ENCODE measurements around the gene DOCK4.

Gene DOCK4

DNA sequence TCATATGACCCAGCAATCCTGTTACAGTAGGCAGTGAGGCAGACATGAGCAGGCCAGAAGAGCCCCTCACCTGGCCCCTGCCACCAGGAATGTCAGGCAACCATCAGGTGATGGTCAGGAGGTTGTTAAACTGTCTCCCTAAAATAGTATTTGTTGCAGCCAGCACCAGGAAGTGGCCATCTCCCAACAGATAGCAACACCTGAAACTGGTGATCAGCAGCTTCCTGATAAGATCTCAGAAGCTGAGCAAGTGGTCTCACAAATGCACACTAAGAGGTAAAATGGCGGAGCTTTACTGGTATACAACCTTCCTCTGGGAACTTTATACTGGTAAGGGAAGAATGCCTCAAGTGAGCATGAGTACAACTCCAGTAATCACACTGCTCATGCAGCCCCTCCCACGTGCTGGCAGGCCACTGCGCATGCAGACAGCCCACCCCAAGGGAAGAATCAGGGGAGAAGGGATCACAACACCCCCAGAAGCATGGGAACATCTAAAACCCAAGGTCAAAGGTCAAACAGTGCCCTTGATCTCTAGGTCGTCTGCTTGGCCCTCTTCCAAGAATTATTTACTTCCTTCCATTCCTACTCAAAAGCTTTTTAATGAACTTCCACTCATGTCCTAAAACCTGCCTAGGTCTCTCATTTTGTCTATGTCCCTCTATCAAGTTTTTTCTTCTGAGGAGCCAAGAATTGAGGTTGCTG, 133.5 kb downstream of the DOCK4 start:
- in situ Hi-C loops (cut with HindIII; ENCODE audit: low pct_unique_long_range_greater_than_20kb, low sequenced_read_pairs) = no loop called here
- DNase-seq (ENCODE audit: low read depth in 1 of 2, low spot score in 1 of 2) = no peak
- TF ChIP-seq JUND (IDR thresholded peaks at IDR 0.05; ENCODE audit: low read depth) = no peak

DNA sequence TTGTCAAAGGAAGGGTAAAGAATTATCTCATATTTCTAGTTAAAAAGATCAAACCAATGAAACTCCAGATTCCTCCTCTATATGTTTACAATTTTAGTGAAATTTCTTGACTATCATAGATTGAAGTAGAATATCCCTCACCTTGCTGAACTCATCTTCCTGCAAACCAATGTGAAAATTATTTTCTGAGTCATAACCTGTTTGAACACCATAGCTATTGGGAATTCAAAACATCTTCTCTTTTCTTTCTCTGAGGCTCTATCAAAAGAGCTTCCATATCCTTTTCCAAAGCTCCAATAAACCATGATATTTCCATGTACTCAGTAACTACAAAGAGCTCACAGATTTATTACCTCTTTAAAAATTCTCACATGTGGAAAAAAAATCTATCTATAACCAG, 134.3 kb downstream of the DOCK4 start:
- in situ Hi-C loops (cut with HindIII; ENCODE audit: low pct_unique_long_range_greater_than_20kb, low sequenced_read_pairs) = no loop called here
- no peak for TF ChIP-seq JUND (IDR thresholded peaks at IDR 0.05; ENCODE audit: low read depth)
- DNase-seq (ENCODE audit: low read depth in 1 of 2, low spot score in 1 of 2) = no peak

DNA sequence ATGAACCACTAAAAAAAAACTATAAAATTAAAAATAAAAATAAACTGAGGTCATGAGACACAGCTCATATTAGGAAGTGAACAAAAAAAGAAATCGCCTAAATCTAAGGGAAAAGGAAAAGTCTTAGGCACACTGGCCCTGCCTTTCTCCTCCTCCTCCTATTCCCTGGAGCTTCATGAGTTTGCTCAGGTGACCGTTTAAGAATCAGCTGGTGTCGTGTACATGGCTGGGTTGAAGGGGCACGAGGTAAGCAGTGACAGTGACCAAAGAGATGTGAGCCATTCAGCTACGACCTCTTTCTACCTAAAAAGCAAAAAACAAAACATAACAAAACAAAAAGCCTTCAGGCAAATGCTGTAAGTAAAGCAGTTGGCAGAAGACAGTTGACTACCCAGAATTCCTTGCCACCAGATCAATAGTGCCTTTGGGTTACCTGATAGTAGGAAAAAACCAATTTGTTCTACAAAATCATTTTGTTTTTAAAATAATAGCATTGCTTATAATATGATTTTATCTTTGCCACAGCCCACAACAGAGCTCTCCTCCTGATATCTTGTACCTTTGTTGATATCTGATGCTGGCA, 135.4 kb downstream of the DOCK4 start:
- in situ Hi-C loops (cut with HindIII; ENCODE audit: low pct_unique_long_range_greater_than_20kb, low sequenced_read_pairs) = no loop called here
- no peak for TF ChIP-seq JUND (IDR thresholded peaks at IDR 0.05; ENCODE audit: low read depth)
- no peak for DNase-seq (ENCODE audit: low read depth in 1 of 2, low spot score in 1 of 2)

DNA sequence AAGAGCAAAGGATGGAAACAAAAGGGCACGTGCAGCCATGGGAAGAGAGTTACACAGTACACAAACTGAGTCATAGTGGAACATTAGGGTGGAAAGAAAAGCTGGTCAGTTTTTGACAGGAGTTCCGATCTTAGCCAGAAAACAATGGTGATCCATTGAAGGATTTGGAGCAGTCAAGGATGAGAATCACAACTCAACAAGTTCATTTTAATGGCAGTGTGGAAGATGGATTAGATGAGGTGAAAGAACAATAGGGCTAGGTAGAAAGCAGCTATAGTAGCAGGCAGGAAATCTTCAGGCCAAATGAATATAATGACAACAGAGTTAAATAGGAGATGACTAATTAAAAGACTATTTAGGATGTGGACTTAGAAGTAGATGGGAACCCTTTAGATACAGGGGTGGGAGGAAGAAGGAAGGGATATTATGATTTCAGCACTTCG, 136.3 kb downstream of the DOCK4 start:
- no peak for TF ChIP-seq JUND (IDR thresholded peaks at IDR 0.05; ENCODE audit: low read depth)
- in situ Hi-C loops (cut with HindIII; ENCODE audit: low pct_unique_long_range_greater_than_20kb, low sequenced_read_pairs) = no loop called here
- no peak for DNase-seq (ENCODE audit: low read depth in 1 of 2, low spot score in 1 of 2)

DNA sequence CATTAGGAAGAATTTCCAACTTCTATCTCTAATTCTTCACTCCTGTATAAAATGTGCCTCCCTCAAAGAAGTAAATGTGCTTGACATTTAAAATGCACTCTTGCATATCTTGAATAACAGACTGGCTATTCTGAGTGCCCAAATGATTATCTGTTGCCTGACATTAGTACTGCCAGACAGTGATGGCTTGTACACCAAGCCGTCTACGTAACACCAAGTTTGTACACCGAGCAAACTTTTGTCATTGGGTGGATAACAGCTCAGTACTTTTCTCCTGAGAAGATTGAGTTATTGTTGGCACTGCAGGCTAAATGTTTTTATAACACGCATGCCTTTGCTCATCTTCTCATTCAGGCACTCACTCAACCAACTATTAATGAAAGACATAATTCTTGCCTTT, 137.2 kb downstream of the DOCK4 start:
- DNase-seq (ENCODE audit: low read depth in 1 of 2, low spot score in 1 of 2) = no peak
- no peak for TF ChIP-seq JUND (IDR thresholded peaks at IDR 0.05; ENCODE audit: low read depth)
- in situ Hi-C loops (cut with HindIII; ENCODE audit: low pct_unique_long_range_greater_than_20kb, low sequenced_read_pairs) = no loop called here

DNA sequence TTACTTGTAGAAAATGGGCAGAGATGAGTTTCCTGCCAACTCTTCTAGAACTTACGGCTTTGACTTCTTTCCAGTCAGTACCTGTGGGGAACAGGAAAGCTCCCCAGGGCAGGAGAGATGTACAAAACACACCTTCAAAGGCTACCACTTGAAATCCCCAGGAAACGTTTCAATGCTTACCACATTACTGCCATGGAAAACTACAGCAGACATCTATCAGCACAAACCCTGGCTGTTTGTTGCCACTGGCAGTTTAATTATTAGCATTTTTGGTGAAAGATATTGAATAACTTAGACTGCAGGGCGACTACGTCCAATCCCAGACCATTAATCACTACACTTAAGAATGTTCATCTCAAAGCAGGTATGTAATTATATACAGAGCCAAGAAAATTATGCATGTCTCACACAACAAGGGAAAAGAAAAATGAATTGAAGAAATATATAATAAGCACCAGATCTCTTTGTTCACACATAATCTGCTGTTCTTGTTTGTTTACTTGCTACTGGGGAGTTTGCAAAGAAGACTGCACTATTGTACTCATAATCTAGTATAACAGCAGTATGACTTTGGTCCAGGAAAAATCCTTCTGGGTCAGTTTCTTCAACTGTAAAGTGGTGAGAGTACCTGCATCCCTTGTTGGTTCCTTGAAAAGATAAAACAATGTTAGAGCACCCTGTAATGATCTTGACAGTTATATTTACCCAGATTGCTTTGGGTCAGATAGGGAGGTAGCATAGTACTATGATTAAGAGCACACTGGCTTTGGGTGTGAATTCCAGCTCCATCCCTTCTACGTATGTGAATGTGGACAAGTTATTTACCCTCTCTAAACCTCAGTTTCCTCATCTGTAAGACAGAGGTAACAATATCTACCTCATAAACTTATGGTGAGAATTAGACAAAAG, 138.3 kb downstream of the DOCK4 start:
- TF ChIP-seq JUND (IDR thresholded peaks at IDR 0.05; ENCODE audit: low read depth) = no peak
- in situ Hi-C loops (cut with HindIII; ENCODE audit: low pct_unique_long_range_greater_than_20kb, low sequenced_read_pairs) = no loop called here
- DNase-seq (ENCODE audit: low read depth in 1 of 2, low spot score in 1 of 2) = no peak

DNA sequence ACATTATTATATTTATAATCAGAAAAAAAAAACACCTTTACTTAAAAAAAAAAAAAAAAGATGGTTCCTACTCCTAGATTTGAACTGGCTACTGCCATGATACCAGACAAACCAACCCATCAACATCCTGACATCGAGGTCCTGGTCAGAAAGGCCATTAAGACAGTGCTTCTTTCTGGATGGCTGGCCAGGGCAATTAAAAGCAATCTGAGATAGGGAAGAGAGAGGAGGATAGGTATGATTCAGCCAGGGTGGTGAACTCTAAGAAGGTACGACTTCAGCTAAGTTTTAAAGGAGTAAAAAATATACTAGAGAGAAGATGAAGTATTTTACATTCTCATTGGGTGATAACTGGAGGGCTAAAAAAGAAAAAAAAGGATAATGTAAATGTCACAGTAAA, 139.0 kb downstream of the DOCK4 start:
- DNase-seq (ENCODE audit: low read depth in 1 of 2, low spot score in 1 of 2) = no peak
- in situ Hi-C loops (cut with HindIII; ENCODE audit: low pct_unique_long_range_greater_than_20kb, low sequenced_read_pairs) = no loop called here
- TF ChIP-seq JUND (IDR thresholded peaks at IDR 0.05; ENCODE audit: low read depth) = no peak

DNA sequence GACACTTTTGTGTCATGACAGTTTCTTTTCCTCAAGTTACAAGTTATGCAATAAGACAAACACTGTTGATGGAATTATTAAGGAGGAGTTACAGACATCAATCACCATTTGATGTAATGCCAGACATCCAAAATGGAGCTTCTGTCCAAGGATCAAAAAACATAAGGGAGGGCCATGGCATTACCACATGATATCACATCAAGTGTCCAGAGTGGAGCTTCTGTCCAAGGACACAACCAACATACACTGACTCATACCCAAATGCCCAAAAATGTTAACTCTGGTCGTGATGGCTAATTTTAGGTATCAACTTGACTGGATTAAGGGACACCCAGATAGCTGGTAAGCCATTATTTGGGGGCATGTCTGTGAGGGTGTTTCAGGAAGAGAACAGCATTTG, 140.4 kb downstream of the DOCK4 start:
- no peak for TF ChIP-seq JUND (IDR thresholded peaks at IDR 0.05; ENCODE audit: low read depth)
- no peak for DNase-seq (ENCODE audit: low read depth in 1 of 2, low spot score in 1 of 2)
- in situ Hi-C loops (cut with HindIII; ENCODE audit: low pct_unique_long_range_greater_than_20kb, low sequenced_read_pairs) = no loop called here

DNA sequence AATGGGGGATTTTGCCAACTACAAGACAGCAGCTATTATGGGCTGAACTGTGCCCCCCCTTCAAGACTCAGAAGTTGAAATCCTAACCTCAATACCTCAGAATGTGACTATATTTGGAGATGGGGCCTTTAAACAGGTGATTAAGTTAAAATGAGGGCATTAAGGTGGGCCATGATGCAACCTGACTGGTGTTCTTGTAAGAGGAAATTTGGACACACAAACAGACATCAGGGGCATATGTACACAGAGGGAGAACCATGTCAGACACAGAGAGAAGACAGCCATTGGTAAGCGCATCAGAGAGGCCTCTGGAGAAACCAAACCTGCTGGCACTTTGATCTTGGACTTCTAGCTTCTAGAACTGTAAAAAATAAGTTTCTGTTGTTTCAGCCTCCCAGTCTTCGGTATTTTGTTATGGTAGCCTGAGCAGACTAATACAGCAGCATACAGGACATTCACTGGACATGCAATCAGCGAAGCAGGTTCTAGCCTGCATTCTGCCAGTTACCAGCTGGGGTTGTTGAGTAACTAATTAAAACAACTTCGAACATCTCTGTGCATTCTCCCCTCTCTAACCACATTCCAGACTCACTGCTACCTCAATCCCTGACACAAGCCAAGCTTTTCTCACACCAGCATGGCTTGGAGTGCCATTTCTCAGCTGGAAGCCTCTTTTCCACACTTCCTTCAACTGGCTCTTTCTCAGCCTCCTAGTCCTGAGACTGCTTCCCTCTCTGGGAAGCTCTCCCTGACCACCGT, 141.4 kb downstream of the DOCK4 start:
- in situ Hi-C loops (cut with HindIII; ENCODE audit: low pct_unique_long_range_greater_than_20kb, low sequenced_read_pairs) = no loop called here
- TF ChIP-seq JUND (IDR thresholded peaks at IDR 0.05; ENCODE audit: low read depth) = no peak
- no peak for DNase-seq (ENCODE audit: low read depth in 1 of 2, low spot score in 1 of 2)

DNA sequence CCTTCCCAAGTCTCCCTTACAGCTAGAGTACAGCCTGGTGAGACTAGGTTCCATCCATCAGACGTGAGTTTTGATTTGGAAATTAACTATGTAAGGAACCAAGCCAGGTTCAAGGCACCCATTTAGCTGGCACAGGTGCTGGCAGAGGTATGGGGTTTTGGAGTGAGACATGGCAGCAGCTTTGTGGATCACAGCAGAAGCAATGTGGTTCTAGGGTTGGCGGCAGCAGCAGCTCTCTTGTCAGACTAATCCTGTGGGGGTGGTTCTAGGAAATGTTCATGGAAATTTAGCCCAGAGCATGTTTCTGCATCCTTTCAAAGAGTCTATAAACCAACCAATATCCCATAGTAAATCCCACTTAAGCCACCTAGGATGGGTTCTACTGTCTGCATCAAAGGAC, 142.2 kb downstream of the DOCK4 start:
- no peak for DNase-seq (ENCODE audit: low read depth in 1 of 2, low spot score in 1 of 2)
- TF ChIP-seq JUND (IDR thresholded peaks at IDR 0.05; ENCODE audit: low read depth) = no peak
- in situ Hi-C loops (cut with HindIII; ENCODE audit: low pct_unique_long_range_greater_than_20kb, low sequenced_read_pairs) = no loop called here

DNA sequence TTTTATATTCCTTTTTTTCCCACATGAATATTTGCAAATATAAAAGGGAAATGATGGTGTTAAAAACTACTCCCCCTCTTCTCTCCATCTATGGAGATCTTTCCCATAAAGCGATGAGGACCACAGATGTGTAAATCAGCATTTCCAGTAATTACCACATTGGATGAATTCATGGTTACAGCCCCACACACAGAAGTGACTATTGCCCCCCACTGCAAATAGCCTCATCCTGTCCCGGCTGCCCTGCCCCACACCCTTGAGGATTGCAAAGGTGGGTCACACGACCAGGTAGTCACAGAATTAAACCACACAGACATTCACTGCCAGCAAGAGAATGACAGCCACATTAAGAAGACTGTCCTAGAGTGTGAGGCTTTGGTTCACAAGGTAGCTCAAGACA, 145.1 kb downstream of the DOCK4 start:
- DNase-seq (ENCODE audit: low read depth in 1 of 2, low spot score in 1 of 2) = no peak
- no peak for TF ChIP-seq JUND (IDR thresholded peaks at IDR 0.05; ENCODE audit: low read depth)
- in situ Hi-C loops (cut with HindIII; ENCODE audit: low pct_unique_long_range_greater_than_20kb, low sequenced_read_pairs) = no loop called here

DNA sequence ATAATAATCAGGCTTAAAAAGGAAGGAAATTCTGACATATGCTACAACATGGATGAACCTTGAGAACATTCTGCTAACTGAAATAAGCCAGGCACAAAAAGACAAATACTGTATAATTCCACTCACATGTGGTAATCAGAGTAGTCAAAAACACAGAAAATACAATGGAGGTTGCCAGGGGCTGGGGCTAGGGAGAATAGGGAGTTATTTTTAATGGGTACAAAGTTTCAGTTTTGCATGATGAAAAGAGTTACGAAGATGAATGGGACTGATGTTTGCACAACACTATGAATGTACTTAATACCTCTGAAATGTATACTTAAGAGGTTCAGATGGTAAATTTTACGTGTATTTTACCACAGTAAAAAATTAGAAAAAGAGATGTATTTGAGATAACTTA, 145.6 kb downstream of the DOCK4 start:
- in situ Hi-C loops (cut with HindIII; ENCODE audit: low pct_unique_long_range_greater_than_20kb, low sequenced_read_pairs) = no loop called here
- TF ChIP-seq JUND (IDR thresholded peaks at IDR 0.05; ENCODE audit: low read depth) = no peak
- DNase-seq (ENCODE audit: low read depth in 1 of 2, low spot score in 1 of 2) = no peak
